ENCODE results near the gene MAGEB5. TPM values are rescaled to one million over a fixed set of nuclear protein-coding genes. Genes with fewer than 3 reads are reported as not detected.

Gene MAGEB5
- total and polyA plus RNA-seq, 9 of the 15 experiments (the other 6 are each of a cell fraction or from before 2014, with no cell fraction given): not detected

DNA sequence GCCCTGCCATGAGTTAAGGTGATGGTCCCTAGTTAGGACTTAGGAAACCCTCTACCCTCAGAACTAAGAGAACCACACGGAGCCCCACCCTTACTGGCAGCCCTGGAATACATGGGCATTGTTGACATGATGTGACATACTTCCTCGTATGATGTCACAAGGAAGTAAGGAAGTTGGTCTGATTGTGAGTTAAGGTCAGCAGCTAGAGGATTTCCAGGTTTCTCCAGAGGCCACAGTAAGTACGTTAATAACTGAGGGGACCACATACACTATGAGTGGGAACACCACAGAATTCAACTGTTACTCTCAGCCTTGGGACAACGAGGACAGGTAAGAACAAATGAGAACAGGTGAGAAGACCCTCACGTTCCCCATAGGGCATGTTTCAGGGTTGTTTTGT lies at the start of gene MAGEB5 (continued):
- TF ChIP-seq, protein P1, sequence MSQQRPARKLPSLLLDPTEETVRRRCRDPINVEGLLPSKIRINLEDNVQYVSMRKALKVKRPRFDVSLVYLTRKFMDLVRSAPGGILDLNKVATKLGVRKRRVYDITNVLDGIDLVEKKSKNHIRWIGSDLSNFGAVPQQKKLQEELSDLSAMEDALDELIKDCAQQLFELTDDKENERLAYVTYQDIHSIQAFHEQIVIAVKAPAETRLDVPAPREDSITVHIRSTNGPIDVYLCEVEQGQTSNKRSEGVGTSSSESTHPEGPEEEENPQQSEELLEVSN (IDR thresholded peaks at IDR 0.05; ENCODE audit: borderline replicate concordance in 1 of 2, extremely low read depth in 1 of 2, insufficient read depth in 1 of 2, insufficient read length in 1 of 2, low read depth in 1 of 2, low read length in 1 of 2, poor library complexity in 1 of 2, severe bottlenecking in 1 of 2): no peak
- TF ChIP-seq ZNF121 (CRISPR knock-in tag; conservative IDR thresholded peaks at IDR 0.05): no peak
- TF ChIP-seq THRAP3 (IDR thresholded peaks at IDR 0.05; ENCODE audit: borderline replicate concordance): no peak
- no peak for TF ChIP-seq MEF2A (IDR thresholded peaks at IDR 0.05; ENCODE audit: control insufficient read depth, low read depth, low read length)
- no peak for TF ChIP-seq RNF2 (IDR thresholded peaks at IDR 0.05)
- TF ChIP-seq L3MBTL2 (IDR thresholded peaks at IDR 0.05): no peak
- TF ChIP-seq NCOA2 (IDR thresholded peaks at IDR 0.05; ENCODE audit: partially characterized antibody in 2 of 2): no peak

DNA sequence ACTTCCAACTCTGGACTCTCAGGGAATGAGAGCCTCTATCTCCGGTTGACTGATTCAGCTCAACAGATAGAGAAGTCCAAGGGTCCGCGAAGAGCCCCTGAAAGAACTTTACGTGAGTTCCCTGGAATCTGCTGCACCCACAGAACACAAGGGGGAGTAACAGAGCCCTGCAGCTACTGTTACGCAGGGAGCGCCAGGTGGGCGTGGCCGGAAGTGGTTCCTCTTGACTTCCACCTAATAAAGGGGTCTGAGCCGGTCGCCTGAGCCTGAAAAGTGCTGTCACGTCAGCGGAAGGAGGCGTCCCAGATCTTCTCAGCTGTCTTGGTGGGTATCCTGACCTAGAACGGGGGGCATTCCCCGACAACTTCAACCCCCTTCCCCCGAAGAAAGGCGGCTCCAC lies 23.8 kb upstream of the MAGEB5 start, which contains the start of gene MAGEB6:
MAGEB6 (plus strand) TSS at position 237 of the 400 bp plus-strand sequence. CDS start 1,407 bp downstream, outside the sequence.
- FAIRE-seq: no peak
- POLR2A ChIA-PET: interaction anchor here (0.6 kb wide), 1 partner anchor 366 kb away, joined by 4 read pairs; no protein-coding TSS in a partner anchor
- intact Hi-C loops (cut with micrococcal nuclease): no loop called here
- TF ChIP-seq, protein P2, sequence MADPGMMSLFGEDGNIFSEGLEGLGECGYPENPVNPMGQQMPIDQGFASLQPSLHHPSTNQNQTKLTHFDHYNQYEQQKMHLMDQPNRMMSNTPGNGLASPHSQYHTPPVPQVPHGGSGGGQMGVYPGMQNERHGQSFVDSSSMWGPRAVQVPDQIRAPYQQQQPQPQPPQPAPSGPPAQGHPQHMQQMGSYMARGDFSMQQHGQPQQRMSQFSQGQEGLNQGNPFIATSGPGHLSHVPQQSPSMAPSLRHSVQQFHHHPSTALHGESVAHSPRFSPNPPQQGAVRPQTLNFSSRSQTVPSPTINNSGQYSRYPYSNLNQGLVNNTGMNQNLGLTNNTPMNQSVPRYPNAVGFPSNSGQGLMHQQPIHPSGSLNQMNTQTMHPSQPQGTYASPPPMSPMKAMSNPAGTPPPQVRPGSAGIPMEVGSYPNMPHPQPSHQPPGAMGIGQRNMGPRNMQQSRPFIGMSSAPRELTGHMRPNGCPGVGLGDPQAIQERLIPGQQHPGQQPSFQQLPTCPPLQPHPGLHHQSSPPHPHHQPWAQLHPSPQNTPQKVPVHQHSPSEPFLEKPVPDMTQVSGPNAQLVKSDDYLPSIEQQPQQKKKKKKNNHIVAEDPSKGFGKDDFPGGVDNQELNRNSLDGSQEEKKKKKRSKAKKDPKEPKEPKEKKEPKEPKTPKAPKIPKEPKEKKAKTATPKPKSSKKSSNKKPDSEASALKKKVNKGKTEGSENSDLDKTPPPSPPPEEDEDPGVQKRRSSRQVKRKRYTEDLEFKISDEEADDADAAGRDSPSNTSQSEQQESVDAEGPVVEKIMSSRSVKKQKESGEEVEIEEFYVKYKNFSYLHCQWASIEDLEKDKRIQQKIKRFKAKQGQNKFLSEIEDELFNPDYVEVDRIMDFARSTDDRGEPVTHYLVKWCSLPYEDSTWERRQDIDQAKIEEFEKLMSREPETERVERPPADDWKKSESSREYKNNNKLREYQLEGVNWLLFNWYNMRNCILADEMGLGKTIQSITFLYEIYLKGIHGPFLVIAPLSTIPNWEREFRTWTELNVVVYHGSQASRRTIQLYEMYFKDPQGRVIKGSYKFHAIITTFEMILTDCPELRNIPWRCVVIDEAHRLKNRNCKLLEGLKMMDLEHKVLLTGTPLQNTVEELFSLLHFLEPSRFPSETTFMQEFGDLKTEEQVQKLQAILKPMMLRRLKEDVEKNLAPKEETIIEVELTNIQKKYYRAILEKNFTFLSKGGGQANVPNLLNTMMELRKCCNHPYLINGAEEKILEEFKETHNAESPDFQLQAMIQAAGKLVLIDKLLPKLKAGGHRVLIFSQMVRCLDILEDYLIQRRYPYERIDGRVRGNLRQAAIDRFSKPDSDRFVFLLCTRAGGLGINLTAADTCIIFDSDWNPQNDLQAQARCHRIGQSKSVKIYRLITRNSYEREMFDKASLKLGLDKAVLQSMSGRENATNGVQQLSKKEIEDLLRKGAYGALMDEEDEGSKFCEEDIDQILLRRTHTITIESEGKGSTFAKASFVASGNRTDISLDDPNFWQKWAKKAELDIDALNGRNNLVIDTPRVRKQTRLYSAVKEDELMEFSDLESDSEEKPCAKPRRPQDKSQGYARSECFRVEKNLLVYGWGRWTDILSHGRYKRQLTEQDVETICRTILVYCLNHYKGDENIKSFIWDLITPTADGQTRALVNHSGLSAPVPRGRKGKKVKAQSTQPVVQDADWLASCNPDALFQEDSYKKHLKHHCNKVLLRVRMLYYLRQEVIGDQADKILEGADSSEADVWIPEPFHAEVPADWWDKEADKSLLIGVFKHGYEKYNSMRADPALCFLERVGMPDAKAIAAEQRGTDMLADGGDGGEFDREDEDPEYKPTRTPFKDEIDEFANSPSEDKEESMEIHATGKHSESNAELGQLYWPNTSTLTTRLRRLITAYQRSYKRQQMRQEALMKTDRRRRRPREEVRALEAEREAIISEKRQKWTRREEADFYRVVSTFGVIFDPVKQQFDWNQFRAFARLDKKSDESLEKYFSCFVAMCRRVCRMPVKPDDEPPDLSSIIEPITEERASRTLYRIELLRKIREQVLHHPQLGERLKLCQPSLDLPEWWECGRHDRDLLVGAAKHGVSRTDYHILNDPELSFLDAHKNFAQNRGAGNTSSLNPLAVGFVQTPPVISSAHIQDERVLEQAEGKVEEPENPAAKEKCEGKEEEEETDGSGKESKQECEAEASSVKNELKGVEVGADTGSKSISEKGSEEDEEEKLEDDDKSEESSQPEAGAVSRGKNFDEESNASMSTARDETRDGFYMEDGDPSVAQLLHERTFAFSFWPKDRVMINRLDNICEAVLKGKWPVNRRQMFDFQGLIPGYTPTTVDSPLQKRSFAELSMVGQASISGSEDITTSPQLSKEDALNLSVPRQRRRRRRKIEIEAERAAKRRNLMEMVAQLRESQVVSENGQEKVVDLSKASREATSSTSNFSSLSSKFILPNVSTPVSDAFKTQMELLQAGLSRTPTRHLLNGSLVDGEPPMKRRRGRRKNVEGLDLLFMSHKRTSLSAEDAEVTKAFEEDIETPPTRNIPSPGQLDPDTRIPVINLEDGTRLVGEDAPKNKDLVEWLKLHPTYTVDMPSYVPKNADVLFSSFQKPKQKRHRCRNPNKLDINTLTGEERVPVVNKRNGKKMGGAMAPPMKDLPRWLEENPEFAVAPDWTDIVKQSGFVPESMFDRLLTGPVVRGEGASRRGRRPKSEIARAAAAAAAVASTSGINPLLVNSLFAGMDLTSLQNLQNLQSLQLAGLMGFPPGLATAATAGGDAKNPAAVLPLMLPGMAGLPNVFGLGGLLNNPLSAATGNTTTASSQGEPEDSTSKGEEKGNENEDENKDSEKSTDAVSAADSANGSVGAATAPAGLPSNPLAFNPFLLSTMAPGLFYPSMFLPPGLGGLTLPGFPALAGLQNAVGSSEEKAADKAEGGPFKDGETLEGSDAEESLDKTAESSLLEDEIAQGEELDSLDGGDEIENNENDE (IDR thresholded peaks at IDR 0.05; ENCODE audit: low read depth, low read length): no peak
- no peak for TF ChIP-seq GATA2 (CRISPR knock-in tag; IDR thresholded peaks at IDR 0.05)
- TF ChIP-seq ARID1B (IDR thresholded peaks at IDR 0.05): no peak

More for the DNA sequence above, 23.8 kb upstream of the MAGEB5 start, which contains the start of gene MAGEB6:
- Histone ChIP-seq H3K9me3 (replicated peaks; ENCODE audit: control insufficient read depth, insufficient read depth, low read depth, low read length) (no peaks in the 10 kb centered on the region), H3K4me2 (ENCODE audit: insufficient read depth, low read length) (no peak within 1 kb of the TSS), H3K36me3 (ENCODE audit: control insufficient read depth, insufficient read depth, low read length) (no peaks in the 10 kb centered on the region), H3K4me3 (no peak within 1 kb of the TSS), H3K27ac (ENCODE audit: extremely low read depth, low read depth, low read length) (no peak within 1 kb of the TSS), H2AFZ (ENCODE audit: low read depth, low read length) (no peak within 1 kb of the TSS), H3K9me1 (ENCODE audit: control insufficient read depth, insufficient read depth, low read length) (no peaks in the 10 kb centered on the region), H3K79me2 (ENCODE audit: control insufficient read depth, insufficient read depth, low read length) (no peaks in the 10 kb centered on the region), H3K27me3 (ENCODE audit: control insufficient read depth in 2 of 2, insufficient read depth in 2 of 2, low read length in 2 of 2) (no peaks in the 10 kb centered on the region), H3K4me1 (replicated peaks in 1 of 2; ENCODE audit: control insufficient read depth in 2 of 2, insufficient read depth in 2 of 2, low read length in 2 of 2) (no peaks in the 10 kb centered on the region), H4K20me1 (replicated peaks; ENCODE audit: control insufficient read depth, insufficient read depth, low read length) (no peaks in the 10 kb centered on the region), H3K9ac (ENCODE audit: insufficient read depth in 1 of 2, low read depth in 2 of 2, low read length in 2 of 2) (no peak within 1 kb of the TSS)
- peak in 1 of 4 experiments; percentile 0 for DNase-seq (ENCODE audit: extremely low read depth in 1 of 4, low spot score in 3 of 4)
- in situ Hi-C loops (cut with MboI): no loop called here
- no peak for ATAC-seq
- CTCF ChIA-PET (ENCODE audit: low intra/inter-chr PET ratio): no interaction called here
- WGBS (ENCODE audit: insufficient coverage, low coverage, missing lambda C conversion rate): 1% methylated on average over 11 of the region's 17 CpGs
- no TSS peak for BruUV-seq (replicated peaks)

Measured in K562 (cell line).